ENCODE measurements around the gene ASIC1.
"Not testable (repeated sequence)": the region's sequence is repeated elsewhere in the genome, so short reads cannot be mapped to it uniquely, and the experiment has no call there.

Gene ASIC1

DNA sequence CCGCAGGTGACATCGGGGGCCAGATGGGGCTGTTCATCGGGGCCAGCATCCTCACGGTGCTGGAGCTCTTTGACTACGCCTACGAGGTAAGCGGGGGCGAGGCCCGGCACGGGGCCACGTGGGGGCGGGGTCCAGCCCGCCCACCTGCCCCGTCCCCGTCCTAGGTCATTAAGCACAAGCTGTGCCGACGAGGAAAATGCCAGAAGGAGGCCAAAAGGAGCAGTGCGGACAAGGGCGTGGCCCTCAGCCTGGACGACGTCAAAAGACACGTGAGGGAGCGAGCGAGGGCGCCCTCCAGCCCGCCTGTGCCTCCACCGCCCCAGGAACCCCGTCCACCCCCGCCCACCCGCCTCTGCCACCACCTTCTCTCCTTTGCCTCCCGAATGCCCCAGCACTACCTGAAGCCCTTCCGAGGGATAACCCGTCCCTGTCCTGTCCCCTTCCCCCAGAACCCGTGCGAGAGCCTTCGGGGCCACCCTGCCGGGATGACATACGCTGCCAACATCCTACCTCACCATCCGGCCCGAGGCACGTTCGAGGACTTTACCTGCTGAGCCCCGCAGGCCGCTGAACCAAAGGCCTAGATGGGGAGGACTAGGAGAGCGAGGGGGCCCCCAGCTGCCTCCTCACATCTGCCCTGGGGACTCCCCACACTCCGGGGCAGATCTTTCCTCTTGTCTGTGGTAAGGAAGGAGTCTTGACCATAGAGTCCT, 23.9 kb downstream of the ASIC1 start:
- in situ Hi-C loops (cut with HindIII; ENCODE audit: low sequenced_read_pairs): no loop called here

DNA sequence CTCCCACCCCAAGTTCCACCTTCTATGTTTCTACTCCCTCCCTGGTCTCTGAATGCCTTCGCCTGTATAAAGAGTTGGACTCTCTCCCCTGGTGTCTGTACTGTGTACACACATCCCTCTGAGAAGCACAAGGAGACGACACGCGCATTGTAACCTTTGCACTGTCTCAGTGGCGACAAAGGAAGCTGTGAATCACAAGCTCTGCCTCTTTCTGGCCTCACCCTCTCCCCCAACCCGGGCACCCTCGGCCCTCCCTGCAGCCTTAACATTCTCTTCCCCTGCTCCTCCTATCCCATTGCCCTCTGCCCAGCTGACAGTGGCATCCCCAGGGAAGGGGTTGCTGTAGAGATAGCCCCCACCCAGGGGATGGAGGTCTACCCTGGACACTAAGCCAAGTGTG, 25.2 kb downstream of the ASIC1 start:
- in situ Hi-C loops (cut with HindIII; ENCODE audit: low sequenced_read_pairs): no loop called here

DNA sequence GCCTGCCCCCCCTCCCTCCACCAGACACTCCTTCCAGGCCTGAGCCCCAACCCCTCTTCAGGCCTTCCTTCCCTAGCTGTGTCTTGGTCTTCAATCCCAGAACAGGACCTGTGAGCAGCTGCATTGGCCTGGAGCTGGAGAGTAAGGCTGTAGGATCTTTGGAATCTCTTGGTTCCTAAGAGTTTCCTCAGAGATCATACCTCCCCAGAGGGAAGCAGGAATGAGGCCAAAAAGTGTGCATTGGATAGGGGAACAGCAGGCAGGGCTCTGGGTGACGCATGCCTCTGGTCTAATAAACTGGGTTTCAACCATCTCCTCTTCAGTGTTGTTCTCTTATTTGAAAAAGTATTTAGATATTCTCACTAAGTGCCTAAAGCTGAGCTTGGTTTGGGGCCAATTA, 25.9 kb downstream of the ASIC1 start:
- in situ Hi-C loops (cut with HindIII; ENCODE audit: low sequenced_read_pairs): no loop called here

DNA sequence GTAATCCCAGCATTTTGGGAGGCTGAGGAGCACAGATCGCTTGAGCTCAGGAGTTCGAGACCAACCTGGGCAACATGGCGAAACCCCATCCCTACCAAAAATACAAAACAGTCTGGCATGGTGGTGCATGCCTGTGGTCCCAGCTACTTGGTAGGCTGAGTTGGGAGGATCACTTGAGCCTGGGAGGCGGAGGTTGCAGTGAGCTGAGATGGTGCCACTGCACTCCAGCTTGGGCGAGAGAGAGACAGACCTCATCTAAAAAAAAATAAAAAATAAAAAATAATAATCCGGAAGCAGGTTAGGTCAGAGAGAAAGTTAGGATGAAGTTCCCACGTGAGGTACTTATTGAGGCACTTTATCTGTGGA, 27.0 kb downstream of the ASIC1 start:
- in situ Hi-C loops (cut with HindIII; ENCODE audit: low sequenced_read_pairs): not testable (repeated sequence)

DNA sequence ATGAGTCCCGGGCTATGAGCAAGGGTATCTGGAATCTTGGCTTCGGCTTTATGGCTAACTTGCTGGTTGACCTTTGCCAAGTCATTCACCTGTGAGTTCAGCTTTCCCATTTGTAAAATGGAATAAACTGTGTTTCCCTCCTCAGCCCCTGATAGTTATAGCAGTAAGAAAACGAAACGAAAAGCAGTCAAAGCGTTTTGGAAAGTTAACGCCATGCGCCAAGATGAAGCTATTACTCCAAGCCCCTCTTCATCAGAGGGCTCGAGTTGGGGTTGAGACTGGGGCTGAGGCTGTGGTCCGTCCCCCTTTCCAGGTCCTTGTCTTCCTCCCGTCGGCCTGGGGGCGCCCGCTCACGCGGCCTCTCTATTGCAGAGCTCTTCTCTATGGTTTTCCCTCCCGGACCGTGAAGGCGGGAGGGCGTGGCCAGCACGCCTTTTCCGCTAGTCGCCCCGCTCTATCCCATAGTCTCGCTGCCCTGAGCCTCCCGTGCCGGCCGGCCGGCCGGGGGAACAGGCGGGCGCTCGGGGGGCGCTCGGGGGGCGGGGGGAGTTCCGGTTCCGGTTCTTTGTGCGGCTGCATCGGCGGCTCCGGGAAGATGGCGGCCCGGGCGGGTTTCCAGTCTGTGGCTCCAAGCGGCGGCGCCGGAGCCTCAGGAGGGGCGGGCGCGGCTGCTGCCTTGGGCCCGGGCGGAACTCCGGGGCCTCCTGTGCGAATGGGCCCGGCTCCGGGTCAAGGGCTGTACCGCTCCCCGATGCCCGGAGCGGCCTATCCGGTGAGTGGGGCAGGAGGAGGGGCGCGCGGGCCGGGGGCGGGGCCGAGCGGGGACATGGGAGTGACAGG, 27.6 kb downstream of the ASIC1 start, which contains the start of gene SMARCD1:
SMARCD1 (plus strand) TSS at position 568 of the 840 bp plus-strand sequence; CDS start at position 596, 28 bp downstream.
- in situ Hi-C loops (cut with HindIII; ENCODE audit: low sequenced_read_pairs): no loop called here

DNA sequence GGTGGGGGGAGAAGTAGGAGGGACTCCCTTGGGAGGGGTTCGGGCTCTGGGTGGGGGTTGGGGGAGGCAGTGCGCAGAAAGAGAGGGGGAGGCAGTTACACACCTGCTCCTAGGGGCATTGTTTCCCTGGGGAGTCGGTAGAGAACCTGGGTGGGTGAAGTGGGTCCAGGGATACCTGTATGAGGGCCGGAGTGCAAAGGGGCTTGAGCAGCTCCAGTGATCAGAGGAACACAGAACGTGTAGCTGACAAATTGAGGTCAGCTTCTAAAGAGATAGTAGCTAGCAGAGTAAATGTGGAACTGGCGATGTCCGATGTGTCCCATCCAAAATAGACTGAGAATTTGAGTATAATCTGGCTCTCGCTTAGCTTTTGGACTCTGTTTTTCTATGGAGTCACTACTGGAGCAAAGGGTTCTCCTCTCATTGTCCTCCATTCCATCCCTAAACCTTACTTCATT, 28.2 kb downstream of the ASIC1 start:
- in situ Hi-C loops (cut with HindIII; ENCODE audit: low sequenced_read_pairs): no loop called here

DNA sequence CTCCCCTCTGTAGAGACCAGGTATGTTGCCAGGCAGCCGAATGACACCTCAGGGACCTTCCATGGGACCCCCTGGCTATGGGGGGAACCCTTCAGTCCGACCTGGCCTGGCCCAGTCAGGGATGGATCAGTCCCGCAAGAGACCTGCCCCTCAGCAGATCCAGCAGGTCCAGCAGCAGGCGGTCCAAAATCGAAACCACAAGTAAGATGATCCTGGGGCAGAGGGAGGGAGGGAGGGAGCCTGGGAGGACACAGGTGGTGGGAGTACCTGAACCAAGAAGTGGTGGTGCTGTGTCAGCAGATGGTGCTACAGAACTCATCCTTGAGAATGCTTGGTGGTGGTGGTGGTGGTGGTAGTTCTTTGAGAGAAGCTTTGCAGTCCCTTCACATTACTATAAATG, 28.8 kb downstream of the ASIC1 start:
- in situ Hi-C loops (cut with HindIII; ENCODE audit: low sequenced_read_pairs): no loop called here

DNA sequence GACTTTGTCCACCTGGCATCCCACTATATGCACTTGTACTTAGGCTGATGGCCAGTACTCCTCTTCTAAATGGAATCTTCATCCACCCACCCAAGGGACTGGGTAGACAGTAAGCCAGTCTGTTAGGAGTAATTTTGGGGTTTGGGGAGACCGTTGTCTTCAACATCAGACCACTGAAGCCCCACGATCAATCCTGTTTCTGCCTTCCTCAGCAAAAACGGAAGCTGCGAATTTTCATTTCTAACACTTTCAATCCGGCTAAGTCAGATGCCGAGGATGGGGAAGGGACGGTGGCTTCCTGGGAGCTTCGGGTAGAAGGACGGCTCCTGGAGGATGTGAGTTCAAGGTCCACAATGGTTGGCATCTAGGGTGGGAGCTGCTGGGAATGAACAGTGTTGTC, 29.8 kb downstream of the ASIC1 start:
- in situ Hi-C loops (cut with HindIII; ENCODE audit: low sequenced_read_pairs): no loop called here

DNA sequence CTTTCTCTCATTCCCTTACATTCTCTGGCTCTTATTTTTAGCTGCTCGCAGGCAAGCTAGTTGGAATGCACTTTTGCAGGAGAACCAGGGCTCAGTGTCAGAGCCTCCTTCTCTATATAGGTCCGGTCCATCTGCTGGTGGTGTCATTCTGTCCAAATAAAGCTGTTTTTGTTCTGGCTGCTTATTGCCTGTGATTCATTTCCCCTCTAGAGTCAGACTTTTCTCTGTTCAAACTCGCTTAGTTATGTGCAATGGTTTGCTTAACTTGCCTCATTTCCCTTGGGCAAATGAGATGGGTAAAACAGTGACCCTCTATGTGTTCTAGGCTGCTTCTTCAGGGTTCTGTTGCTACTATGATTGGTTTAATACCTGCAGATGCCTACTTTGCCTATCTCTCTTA, 30.6 kb downstream of the ASIC1 start:
- in situ Hi-C loops (cut with HindIII; ENCODE audit: low sequenced_read_pairs): no loop called here

DNA sequence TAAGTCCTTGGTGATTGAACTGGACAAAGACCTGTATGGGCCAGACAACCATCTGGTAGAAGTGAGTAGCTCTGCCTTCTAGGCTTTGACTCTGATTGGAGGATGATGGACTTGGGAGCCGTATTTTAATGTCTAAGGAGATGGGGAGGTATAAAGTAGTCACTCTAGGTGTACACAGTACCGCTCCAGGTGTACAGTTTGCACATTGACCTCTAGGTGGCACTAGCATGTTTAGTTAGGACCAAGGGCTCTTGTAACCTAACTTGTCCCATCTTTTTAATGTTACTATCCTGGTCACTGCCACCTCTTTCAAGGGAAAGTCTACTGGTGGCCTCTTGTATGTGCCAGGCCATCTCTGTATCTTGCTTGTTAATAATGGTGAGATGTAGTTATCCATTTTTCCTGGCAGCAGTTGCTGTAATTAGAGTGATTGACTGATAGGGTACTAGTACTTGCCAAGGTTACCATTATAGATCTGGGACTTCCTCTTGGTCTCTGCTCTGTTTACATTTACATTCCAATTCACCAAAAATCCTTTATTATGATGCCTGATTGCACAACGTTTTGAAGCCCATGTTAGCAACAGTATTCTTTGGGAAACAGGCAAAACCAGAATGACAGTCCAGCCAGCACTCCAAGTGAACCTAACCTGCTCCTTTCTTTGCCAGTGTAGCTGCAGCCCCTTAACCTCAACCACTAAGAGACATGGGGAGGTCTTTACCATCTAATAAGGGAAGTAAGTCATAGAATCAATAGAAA, 31.4 kb downstream of the ASIC1 start:
- in situ Hi-C loops (cut with HindIII; ENCODE audit: low sequenced_read_pairs): no loop called here

DNA sequence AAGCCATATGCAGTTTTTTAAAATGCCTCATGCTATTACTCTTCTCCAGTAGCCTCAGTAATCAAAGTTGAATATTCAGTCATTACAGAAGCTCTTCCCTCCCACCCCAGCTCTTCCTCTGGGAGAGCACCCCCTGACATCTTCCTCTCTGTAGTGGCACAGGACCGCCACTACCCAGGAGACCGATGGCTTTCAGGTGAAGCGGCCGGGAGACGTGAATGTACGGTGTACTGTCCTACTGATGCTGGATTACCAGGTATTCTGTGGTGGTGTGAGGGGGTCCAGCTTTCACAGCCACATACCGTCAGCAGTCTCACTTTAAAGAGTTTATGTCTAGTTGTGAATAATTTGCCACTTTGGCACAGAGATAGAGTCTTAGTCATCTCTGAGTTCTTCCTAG, 32.3 kb downstream of the ASIC1 start:
- in situ Hi-C loops (cut with HindIII; ENCODE audit: low sequenced_read_pairs): no loop called here

DNA sequence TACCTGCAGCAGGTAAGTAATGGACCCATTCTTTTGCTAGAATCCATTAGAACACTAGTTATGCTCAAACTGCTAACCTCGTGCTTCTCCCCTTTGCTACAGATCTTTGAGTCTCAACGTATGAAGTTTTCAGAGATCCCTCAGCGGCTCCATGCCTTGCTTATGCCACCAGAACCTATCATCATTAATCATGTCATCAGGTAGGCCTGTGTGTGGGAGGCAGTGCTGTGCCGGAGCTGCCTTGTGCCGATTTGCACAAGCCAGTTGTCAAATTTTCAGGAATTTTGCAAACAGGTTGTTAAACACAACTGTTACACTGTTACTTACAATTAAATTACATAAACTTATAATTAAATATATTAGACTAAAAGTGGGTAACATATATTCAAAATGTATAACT, 33.0 kb downstream of the ASIC1 start:
- in situ Hi-C loops (cut with HindIII; ENCODE audit: low sequenced_read_pairs): no loop called here

DNA sequence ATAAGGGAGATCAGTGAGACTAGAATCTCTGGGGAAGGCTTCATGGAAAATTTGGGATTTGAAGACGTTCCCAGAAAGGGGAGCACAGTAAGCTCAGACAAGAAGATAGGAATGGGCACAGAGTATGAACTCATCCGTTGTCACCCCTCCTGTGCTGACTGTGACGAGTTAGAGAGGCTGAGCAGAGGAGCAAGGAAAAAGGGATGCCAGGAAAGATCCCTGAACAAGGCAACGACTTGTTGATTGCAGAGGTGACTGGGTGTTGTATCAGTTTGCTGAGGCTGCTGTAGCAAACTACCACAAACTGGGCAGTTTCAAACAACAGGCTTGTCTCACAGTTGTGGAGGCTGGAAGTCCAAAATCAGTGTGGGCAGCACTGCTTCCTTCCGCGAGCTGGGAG, 40.6 kb downstream of the ASIC1 start:
- in situ Hi-C loops (cut with HindIII; ENCODE audit: low sequenced_read_pairs): no loop called here

DNA sequence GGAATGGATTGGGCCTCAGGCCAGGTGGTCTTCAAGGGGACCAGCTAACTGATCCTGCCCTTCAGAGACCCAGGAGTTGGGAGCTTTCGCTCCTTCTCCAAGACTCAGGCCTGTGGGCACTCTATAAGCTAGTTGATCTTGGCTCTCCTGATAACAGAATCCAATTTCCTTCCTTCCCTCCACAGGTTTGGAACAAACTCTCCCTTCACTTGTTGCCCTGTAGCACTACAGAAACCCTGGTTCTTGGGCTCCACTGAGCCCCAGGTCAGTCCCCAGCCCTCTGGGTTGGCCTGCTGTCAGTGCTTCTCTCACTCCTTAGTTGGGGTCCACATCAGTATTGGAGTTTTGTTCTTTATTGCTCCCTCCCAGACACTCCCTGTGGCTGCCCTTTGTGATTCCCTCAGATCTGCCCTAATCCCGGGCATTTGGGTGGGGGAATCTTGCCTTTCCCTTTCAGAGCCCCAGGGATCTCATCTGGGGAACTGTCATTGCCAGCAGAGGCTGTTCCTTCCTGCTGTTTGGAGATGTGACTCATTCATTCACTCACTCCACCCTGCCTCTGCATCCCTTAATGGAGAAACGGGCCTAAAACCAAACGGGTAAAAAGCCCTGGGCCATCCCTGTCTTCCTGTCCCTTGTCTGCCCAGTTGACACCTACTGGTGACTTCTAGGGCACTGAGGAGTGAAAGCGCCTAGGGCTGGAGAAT, 42.1 kb downstream of the ASIC1 start:
- in situ Hi-C loops (cut with HindIII; ENCODE audit: low sequenced_read_pairs): no loop called here

DNA sequence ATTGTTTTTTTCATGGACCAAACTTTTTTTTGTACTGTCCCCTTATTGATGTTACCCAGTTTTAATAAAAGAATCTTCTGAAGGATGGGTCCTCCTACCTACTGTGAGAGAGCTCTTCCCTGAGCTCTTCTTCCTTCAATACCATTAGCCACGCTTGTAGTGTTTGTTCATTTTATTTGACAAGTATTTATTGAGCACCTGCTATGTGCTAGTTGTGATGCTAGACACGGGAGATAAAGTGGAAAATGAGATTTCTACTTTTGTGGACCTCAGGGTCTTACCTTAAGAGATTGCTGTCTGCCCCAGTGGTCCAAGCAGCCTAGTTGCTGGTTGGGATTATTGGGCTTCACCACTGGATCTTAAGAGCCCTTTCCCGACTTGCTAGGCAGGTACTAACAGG, 43.2 kb downstream of the ASIC1 start:
- in situ Hi-C loops (cut with HindIII; ENCODE audit: low sequenced_read_pairs): no loop called here

DNA sequence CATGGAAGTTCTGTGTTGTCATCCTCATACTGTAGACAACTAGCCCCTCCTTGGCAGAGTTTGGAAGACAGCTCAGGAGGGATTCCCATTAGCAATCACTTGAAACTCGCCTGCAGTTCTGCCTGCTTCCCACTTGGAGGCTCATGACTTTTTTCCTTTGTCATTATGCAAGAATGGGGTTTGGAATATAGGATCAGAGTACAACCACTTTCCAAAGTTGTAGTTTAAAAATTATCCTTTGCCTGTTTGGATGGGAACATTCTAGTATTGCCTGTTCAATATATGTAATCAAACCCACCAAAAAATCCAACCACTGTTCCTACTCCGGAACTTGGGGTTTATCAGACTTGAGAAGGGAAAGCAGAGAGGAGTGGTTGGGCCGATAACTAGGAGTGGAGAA, 44.3 kb downstream of the ASIC1 start:
- in situ Hi-C loops (cut with HindIII; ENCODE audit: low sequenced_read_pairs): no loop called here

DNA sequence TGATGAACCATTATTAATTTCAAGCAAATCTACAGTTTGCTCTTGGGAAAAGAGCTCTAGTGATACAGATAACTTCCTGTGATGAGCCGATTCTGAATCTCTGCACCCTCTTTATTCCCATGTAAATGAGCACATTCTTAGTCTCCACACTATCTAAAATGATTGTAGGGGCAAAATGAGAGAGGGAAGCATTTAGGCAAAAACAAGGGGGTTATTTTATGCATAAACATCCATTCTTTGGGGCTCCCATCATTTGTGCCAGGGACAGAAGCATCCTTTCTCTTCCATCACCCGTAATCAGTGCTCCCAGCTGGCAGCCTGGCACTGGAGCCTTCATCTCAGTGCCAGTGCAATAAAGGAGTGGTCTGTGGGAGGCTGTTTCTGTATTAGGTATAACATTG, 44.7 kb downstream of the ASIC1 start:
- in situ Hi-C loops (cut with HindIII; ENCODE audit: low sequenced_read_pairs): no loop called here

DNA sequence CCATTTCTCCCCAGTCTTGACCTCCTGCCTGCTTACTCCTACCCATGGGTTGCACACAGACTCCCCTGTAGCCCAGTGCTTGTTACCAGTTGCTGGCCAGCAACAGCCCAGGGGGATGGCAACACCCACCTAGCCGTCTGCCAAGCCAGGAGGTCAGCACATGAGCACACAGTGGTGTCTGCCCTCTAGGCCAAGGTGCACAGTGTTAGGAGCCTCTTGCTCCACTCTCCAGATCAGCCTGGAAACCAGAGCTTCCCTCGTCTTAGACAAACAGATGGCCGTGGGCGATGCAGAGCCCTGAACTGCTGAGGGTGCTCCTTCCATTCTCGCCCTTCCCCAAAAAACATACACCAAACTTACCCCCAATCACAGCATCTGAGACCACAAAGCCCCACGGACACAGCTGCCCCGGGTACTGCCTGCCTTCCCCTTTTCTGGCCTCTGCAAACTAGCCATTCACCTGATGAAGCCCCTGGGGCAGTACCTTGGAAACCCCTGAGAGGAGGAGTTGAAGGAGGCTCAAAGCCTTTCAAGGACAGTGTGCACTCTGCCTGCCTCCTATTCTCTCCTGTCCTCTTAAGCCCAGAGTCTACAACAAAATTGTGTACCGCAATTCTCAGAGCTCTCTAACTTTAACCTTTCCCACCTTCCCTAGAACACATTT, 45.4 kb downstream of the ASIC1 start:
- in situ Hi-C loops (cut with HindIII; ENCODE audit: low sequenced_read_pairs): no loop called here

DNA sequence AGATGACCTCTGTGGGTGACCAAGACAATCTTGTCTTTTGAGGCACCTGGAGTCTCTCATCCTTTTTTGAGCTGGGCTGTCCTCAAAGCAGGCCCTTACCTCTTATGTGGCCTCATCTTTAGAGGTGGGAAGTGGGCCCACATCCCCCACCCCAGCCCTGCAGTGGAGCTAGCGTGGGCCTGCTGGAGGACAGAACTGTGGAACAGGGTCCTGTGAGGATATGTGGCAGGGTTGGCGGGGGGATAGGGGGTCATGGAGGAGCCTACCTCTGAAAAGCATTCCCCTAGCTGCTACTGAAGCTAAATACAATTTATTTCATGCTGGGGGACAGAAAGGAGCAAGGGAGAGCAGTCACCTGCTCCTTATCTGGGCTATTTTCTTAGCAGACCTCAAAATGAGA, 46.0 kb downstream of the ASIC1 start:
- in situ Hi-C loops (cut with HindIII; ENCODE audit: low sequenced_read_pairs): no loop called here

DNA sequence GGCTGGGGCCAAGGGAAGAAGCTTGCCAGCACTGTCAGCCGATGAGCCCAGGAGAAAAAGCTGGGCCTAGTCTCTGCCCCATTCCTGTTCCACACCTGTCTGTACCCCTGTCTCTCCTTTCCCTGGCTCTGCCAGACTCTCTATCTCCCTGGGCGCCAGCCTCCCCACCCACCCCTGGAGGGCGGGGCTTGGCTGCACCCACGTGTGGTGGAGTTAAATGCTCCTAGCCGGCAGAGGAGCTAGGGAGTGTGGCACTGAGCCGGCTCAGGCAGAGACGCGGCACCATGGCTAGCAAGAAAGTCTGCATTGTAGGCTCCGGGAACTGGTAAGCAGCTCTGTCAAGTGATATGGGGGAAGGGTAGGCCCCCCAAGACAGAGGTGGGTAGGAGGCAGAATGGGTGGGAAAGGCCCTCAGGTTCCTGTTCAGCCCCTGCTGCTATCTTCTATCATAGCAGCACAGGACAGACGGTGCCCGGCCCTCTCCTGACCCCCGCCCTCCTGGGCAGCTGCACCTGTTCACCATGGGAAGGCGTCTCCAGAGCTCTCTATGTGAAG, 46.4 kb downstream of the ASIC1 start, which contains the start of gene GPD1:
GPD1 (plus strand) TSS at position 242 of the 555 bp plus-strand sequence; CDS start at position 285, 43 bp downstream.
- in situ Hi-C loops (cut with HindIII; ENCODE audit: low sequenced_read_pairs): no loop called here
